ENCODE measurements around the gene NCOA6.
A peak's percentile ranks its signal among the peaks of the same experiment; 100 is the strongest.

Gene NCOA6

DNA sequence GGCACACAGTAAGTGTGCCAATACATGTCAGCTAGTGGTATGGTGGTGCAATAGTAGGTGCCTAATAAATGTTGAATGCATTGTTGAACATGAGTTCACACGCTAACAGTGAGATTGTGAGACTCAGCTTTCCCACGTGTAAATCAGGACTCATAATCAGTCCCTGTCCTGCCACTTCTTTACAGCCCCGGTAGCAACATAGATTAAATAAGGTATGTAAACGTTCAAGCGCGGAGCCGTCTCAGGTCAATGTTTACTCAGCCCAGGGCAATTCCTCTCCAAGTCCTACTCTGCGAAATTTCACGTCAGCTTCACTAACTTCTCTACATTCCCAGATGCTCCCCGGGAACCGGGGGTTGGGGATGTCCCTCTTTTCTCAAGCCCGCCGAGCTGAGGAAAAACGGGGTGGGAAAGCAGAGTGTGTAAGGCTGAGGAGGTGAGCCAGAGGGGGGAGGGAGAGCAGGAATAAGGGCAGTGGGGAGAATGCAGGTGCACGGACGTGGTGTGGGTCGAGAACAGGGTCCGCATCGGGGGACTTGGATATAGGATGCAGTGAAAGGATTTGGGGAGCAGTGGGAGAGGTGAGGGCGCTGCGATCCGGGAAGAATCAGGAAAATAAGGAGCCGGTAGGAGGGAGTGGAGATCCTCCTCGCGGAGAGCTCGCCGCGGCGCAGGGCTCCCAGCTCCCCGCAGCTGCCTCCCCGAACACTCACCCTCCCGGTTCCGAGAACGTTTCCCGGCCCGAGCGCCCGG, 121.9 kb downstream of the NCOA6 start:
- no peak for ATAC-seq

DNA sequence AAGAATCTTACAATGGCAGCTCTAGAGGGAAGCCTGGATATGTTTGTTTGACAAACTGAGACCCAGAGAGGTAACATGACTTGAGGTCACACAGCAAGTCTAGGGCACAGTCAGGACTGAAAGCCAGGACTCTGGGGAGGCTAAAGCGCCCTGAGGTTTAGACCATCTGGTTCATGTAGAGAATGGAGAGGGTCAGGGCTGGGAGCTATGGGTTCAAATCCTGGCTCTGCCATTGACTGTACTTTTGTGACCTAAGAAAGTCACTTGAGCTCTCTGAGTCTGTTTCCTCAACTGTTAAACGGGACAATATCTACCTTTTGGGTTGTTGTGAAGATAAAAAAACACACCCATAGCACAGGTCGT, 122.4 kb downstream of the NCOA6 start:
- no peak for ATAC-seq

DNA sequence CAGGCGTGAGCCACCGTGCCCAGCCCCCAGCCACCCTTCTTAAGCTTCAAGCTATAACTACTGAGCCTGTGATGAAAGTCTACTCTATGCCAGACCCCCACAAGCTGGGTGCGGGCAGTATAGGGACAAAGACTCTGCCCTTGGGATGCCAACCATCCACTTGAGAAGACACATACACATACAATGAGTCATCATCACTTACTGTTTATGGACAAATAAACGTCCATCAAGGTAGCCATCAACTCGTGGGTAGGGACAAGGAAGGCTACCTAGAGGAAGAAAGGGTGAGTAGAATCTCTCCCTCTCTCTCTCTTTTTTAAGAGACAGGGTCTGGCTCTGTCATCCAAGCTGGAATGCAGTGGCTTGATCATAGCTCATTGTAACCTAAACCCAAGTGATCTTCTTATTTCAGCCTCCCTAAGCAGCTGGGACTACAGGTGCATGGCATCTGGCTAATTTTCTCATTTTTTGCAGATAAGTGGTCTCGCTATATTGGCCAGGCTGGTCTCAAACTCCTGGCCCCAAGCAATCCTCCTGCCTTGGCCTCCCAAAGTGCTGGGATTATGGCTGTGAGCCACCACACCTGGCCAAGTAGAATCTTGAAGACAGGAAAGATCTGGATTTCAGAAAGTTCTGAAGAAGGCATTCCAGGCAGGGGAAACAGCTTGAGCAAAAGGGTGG, 123.9 kb downstream of the NCOA6 start:
- ATAC-seq: no peak

DNA sequence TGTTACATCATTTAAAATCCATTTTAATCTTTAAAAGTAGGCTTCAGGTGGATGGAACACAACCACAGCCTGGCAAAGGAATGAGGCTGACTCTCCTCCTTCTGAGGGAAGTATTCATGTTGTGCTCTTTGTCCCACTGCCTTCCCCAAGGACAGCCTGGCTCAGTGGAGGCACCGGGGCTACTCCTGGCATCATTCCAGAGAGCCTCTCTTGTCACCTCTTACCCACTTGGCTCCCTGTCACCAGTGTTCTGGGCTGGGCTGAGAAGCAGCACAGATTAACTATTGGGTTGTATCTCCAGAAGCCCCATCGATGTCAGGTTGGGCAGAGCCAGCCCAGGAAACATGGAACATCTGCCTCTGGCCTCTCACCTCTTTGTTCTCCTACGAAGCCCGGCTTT, 132.0 kb downstream of the NCOA6 start:
- no peak for ATAC-seq

DNA sequence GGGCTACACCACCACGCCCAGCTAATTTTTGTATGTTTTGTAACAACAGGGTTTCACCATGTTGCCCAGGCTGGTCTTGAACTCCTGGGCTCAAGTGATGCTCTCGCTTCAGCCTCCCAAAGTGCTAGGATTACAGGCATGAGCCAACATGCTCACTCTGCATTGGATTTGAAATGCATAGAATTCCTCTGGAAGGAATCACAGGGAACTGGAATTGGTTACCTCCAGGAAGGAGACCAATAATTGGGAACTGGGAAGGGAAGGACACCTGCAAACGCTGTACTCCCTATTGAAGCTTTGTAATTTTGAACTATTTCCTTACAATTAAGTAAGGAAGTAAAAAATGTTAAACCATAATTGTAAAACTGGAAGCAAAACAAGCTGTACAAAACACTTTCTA, 133.6 kb downstream of the NCOA6 start:
- no peak for ATAC-seq

DNA sequence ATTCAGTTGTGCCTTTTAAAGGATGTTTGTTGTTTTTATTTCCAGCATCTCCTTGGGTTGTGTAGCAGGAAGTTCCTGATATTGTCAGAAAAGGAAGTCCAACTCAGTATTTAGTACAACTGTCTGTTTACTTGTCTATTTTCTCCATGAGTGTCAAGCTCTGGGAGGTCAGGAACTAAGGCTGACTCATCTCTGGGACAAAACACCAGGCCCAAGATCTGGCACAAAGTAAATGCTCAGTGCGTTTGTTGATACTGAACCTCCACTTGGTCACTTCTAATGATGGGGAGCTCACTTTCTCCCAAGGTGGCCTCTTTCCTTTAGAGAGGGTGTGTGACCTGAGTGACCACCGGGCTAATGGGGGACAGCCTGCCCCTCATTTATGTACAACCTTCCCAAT, 136.0 kb downstream of the NCOA6 start:
- ATAC-seq: no peak

DNA sequence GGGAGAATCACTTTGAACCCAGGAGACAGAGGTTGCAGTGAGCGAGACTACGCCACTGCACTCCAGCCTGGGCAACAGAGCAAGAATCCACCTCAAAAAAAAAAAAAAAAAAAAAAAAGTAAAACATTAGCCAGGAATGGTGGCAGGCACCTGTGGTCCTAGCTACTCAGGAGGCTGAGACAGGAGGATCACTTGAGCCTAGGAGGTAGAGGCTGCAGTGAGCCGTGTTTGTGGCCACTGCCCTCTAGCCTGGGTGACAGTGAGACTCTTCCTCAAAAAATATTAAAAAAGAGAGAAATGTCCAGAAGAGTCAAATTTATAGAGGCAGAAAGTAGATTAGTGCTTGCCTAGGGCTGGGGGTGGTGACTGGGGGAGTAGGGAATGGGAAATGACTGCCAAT, 141.8 kb downstream of the NCOA6 start:
- no peak for ATAC-seq

DNA sequence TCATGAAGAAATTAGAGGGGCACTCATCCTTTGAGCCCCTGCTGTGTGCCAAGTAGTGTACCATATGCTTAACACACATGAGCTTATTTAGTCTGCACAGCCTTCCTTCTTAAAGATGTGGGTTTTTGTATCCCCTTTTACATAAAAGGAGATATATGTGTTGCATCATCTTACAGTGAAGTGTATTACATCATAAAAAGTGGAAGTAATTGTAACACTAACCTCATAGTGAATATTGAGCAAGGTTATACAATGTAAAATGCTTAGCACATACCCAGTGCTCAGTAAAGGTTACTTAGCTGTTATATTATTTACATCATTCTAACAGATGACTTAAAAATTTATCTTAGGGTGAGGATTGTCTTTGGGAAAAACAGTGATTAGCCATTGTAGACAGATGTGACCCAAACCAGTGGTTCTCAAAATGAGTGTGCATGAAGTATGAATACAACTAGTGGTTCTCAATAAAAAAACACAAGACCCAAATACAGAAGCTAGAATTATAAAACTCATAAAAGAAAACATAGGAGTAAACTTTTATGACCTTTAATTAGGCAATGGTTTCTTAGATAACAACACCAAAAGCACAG, 144.8 kb downstream of the NCOA6 start:
- no peak for ATAC-seq

DNA sequence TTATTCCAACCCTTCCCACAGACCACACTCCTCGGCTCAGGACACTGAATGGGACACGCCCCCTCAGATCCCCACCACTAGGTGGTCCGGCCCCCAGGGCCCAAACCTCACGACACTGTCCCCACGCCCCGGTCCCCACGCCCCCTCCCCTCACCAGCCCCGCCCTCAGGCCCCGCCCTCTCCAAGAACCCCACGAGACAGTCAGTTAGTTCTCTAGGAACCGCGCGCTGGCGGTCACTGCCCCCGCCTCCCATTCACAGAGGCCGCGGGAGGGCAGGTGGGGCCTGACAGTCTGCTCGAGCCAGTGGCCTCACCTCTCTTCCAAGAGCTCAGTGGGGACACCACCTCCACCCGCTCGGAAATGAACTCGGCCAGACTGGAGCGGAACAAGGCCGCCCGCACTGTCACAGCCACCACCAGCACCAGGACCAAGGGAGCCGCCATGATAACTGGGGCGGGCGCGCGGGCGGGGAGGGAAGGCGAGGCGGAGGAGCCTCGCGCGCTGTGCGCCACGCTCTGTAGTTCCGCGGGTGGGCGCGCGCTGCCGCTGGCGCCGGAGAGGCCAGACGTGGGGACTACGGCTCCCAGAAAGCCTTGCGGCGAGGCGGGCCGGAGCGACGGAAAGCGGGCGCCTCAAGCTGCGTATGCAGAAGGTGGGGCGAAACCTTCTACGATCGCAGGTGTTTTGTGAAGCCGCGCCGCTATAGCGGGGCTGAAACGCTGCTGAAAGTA, 148.6 kb downstream of the NCOA6 start, which contains the start of gene PIGU:
Gene PIGU, minus strand, starts transcription at position 451 of the 732 bp plus-strand sequence. Its CDS starts 7 bp downstream, at position 444.
- peak; percentile 97 to 98 for ATAC-seq

DNA sequence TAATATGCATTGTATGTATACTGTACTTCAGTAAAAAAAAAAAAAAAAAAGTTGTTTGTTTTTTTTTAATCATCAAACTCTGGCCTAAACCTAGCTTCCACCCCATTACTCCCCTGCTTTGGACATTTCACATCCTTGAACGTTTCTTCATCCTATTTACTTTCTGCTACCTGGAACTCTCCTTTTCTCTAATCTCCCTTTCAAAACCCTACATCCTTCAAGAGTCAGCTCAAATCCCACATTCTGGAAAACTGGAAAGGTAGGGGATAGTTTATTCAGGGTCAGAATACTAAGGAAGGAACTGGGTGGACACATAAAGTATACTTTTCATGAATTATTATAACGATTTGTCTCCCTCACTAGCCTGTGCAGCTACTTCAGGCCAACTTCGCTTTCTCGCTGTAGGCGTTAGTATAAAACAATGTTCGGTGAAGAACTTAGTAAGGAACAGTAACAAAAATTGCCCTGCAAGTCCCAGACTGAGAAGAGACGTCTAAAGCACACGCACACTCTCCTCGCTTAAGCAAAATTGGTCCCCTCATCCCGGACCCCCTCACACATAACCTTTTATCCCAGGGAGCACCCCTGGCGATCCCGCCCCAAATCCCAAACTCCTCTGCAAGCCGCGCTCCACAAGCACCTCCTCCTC, 149.3 kb downstream of the NCOA6 start:
- no peak for ATAC-seq

DNA sequence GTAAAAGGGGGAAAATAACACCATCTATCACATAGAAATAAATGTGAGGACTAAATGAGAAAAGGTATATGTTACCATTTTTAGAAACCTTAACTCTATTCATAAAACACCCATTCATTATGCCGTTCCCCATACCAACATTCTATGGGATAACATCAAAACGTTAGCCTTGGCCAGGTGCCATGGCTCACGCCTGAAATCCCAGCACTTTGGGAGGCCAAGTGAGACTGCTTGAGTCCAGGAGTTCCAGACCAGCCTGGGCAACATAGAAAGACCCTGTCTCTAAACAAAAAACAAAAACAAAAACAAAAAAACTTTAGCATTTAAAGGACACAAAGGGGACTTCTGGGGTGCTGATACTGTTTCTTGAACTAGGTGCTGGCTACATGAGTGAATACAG, 149.9 kb downstream of the NCOA6 start:
- no peak for ATAC-seq

DNA sequence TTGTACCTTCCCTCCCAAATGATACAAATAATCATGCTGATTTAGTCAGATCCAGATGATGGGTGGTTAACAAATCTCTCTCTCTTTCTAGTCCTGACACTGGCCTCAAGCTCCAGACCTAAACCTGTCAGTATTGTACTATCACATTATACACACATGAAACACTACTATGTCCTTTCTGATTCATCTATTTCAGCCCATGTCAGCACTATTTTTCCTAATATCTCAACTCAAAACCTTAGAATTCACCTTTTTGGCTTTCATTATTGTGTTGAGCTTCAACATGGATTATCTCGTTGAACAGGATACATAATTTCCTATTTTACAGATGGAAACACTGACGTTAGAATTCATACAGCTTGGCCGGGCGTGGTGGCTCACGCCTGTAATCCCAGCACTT, 152.0 kb downstream of the NCOA6 start:
- ATAC-seq: no peak

DNA sequence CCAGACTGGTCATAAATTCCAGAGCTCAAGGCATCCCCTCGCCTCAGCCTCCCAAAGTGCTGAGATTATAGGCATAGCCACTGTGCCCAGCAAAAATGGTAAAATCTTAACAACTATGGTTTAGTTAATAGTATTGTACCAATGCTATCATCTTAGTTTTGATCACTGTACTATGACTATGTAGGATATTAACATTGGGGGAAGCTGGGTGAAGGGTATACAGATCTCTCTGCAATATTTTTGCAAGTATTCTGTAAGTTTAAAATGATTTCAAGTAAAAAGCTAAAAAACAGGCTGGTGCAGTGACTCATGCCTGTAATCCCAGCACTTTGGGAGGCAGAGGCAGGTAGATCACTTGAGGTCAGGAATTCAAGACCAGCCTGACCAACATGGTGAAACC, 156.4 kb downstream of the NCOA6 start:
- no peak for ATAC-seq
